Glutamatergic neuron (in vitro differentiated cells): ENCODE results near the gene UCP3. TPM values are rescaled to one million over a fixed set of nuclear protein-coding genes. Genes with fewer than 3 reads are reported as not detected.

Experiments
- DNase-seq: peaks from one replicate; pipeline ENCODE4 v3.0.0; 2022
- H3K27ac Mint-ChIP-seq: one replicate; pipeline ENCODE4 v1.8.0; 2020; ENCODE audit warnings: mild to moderate bottlenecking, mixed read lengths, inconsistent platforms; ENCODE audit not compliant: unreplicated experiment
- H3K27me3 Mint-ChIP-seq: one replicate; pipeline ENCODE4 v1.8.0; 2020; ENCODE audit warnings: mild to moderate bottlenecking, moderate library complexity, mixed read lengths, inconsistent platforms; ENCODE audit not compliant: unreplicated experiment
- H3K36me3 Mint-ChIP-seq: one replicate; pipeline ENCODE4 v1.8.0; 2020; ENCODE audit warnings: mild to moderate bottlenecking, mixed read lengths, inconsistent platforms; ENCODE audit not compliant: unreplicated experiment
- H3K4me1 Mint-ChIP-seq: one replicate; pipeline ENCODE4 v1.8.0; 2020; ENCODE audit warnings: mild to moderate bottlenecking, low read depth, mixed read lengths, inconsistent platforms; ENCODE audit not compliant: unreplicated experiment
- H3K4me3 Mint-ChIP-seq: one replicate; pipeline ENCODE4 v1.8.0; 2020; ENCODE audit warnings: mild to moderate bottlenecking, mixed read lengths, inconsistent platforms; ENCODE audit not compliant: unreplicated experiment
- H3K9me3 Mint-ChIP-seq: one replicate; pipeline ENCODE4 v1.8.0; 2020; ENCODE audit warnings: mild to moderate bottlenecking, moderate library complexity, mixed read lengths, inconsistent platforms; ENCODE audit not compliant: unreplicated experiment
- CTCF ChIP-seq: fragments of 200-600 bp; sonication (generic); IDR thresholded peaks from one replicate; pipeline ENCODE4 v1.5.0; 2021; ENCODE audit not compliant: partially characterized antibody, unreplicated experiment
- long read RNA-seq: library from polyadenylated mRNA; unstranded; transcript quantifications from one replicate; pipeline ENCODE4 v2.0.0, GENCODE V29; 2020; ENCODE audit not compliant: unreplicated experiment
- total RNA-seq: library from RNA; stranded (reverse); fragmentation: NEBNext Ultra II Directional; extraction: Animal tissue kit (Norgen Biotek cat#: 25700); gene quantifications from one replicate; pipeline ENCODE4 v1.2.1, GENCODE V29; 2021; ENCODE audit not compliant: unreplicated experiment

Gene UCP3
- 7.6 TPM for total RNA-seq
- long read RNA-seq, result 0 reads

DNA sequence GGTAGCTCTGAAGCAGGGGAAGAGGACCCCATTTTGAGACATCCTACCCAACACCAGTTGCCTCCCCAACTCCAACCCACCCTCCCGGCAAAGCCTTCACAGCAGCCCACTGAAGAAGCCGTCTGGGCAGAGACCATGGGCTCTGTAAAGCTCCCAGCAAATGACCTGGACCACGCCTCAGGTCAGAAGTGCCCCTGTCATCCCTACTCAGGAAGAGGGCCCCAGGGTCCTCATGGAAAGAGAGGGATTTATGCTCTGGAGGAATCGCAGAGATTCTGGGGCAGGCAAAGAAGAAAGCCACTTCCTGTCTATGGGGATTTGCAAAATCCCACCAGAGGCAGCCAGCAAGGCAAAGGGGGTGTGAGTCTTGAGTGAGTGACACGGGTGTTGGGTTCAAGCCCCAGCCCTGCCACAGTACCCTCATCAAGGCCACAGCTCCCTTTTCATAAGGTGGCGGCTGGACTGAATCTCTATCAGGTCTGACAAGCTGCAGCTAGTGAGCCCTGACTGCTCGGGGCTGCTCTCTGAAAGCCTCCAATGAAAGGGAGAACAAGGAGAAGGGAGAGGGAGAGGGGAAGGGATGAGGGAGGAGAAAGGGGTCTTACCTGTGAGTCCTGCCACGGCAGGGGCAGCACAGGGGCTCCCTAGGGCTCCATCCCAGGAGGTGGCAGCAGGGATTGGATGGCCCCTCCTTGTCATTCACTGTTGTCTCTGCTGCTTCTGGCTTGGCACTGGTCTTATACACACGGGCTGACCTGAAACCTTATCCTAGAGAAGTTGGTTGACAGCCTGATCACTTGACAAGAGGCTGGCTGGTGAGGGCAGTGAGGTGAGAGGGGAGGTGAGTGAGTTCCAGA is at the start of gene UCP3:
Gene UCP3 (minus strand): TSS at position 713 of the 857 bp plus-strand sequence. CDS start 2,043 bp downstream, outside the sequence.
- Mint-ChIP-seq H3K4me1 (peaks cover 3% of the 10 kb centered on the region), H3K9me3 (peaks cover 6% of the 10 kb centered on the region), H3K4me3 (no peak within 1 kb of the TSS), H3K27ac (no peak within 1 kb of the TSS), H3K36me3 (no peaks in the 10 kb centered on the region), H3K27me3 (peaks cover 2% of the 10 kb centered on the region)
- no peak for DNase-seq
- no peak for TF ChIP-seq CTCF

GRCh38 chr11:74057249-74058151 is 48.6 kb upstream of the UCP3 start:
- Mint-ChIP-seq H3K9me3 (peaks cover 2% of the 10 kb centered on the region), H3K4me3 (no peak overlapping the region), H3K36me3 (peaks cover 6% of the 10 kb centered on the region), H3K27me3 (peaks cover 4% of the 10 kb centered on the region), H3K27ac (no peak overlapping the region), H3K4me1 (no peaks in the 10 kb centered on the region)
- TF ChIP-seq CTCF, result no peak
- DNase-seq, result no peak

GRCh38 chr11:74055938-74056337 is 47.1 kb upstream of the UCP3 start:
- no peak for DNase-seq
- Mint-ChIP-seq H3K27ac (no peak overlapping the region), H3K9me3 (peaks cover 2% of the 10 kb centered on the region), H3K27me3 (peaks cover 3% of the 10 kb centered on the region), H3K4me1 (no peaks in the 10 kb centered on the region), H3K36me3 (peaks cover 4% of the 10 kb centered on the region), H3K4me3 (no peak overlapping the region)
- no peak for TF ChIP-seq CTCF

DNA sequence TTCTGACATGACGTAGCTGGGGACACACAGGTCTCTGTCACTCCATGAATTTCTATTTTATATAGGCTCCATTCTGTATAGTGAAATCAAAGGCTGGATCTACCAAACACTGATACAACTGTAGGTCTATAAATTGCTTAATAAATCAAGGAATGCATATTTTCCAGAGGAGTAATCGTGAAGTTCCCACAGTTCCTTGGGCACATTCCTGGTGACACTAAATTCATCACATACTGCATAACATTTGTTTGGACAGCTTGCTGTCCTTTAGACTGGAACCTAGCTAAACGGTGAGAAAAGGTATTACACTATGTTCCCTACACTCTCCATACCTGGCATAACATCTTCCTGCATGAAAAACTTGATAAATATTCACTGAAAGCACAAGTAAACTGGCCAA is 41.6 kb upstream of the UCP3 start:
- TF ChIP-seq CTCF, result no peak
- Mint-ChIP-seq H3K4me3 (no peak overlapping the region), H3K27me3 (peaks cover 1% of the 10 kb centered on the region), H3K36me3 (no peaks in the 10 kb centered on the region), H3K9me3 (no peaks in the 10 kb centered on the region), H3K27ac (no peak overlapping the region), H3K4me1 (no peaks in the 10 kb centered on the region)
- no peak for DNase-seq
